Measurements from ENCODE around the gene SSR3. TPM values are rescaled to one million over a fixed set of nuclear protein-coding genes. Genes with fewer than 3 reads are reported as not detected.
"Not testable (repeated sequence)": the region's sequence is repeated elsewhere in the genome, so short reads cannot be mapped to it uniquely, and the experiment has no call there.

Gene SSR3
- total RNA-seq = 100 to 1,000 TPM; 139 to 143 TPM

DNA sequence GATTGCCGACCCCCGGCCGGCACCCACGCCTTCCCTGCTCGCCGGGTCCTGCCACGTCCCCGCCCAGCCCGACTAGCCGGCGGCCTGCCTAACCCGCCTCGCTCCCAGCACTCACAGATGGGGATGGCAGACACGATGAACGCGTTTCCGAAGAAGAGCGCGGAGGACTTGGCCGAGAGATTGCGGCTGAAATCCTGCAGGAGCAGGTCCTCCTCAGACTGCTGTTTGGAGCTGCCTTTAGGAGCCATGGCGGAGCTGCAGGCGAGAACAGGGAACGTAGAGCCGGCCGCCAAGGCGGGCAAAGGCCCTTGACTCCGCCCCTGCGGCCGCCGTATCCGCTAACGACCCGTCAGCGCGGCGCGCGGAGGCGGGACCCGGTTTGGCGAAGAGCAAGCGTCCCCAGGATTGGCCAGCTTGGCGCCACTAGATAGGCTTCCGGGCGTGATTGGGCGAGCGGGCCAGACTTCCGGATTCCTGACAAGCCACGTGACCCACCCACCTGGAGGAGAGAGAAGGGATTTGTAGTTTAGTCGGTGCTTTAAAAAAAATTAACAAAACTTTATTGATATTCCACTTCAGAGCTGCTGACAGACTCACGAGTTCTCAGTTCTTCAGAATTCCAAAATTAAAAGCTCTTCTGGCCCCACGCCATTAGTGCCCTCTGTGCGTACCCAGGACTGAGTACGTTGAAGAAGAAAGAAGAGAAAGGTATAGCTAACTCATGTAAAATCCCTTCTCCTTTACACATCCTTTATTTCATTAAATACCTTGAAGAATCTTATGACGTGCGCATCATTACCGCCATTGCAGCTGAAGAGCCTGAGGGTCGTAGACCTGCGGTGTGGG is at the start of gene SSR3:
SSR3 (minus strand) TSS at position 276 of the 846 bp plus-strand sequence; CDS start at position 248, 28 bp downstream.
- peaks cover 35% of the 10 kb centered on the region for H3K36me3 Mint-ChIP-seq (ENCODE audit: low read depth)
- no peaks in the 10 kb centered on the region for H3K27me3 Mint-ChIP-seq
- ChIA-PET POLR2A (interaction anchor here (0.6 to 0.9 kb wide), 2 partner anchors 121 to 538 kb away, joined by 3 to 5 read pairs; no protein-coding TSS in a partner anchor), CTCF (interaction anchor here (0.6 to 3.2 kb wide), 21 partner anchors 9 to 749 kb away, joined by 3 to 12 read pairs (median 4); partner anchors contain the start of genes C3orf33 and TIPARP)
- peak within 1 kb of the TSS; percentile 93 for H3K27ac Mint-ChIP-seq
- peaks cover 47% of the 10 kb centered on the region for H3K4me1 Mint-ChIP-seq
- H3K4me3 Mint-ChIP-seq = peak within 1 kb of the TSS; percentile 95
- DNase-seq = peak; percentile 99
- H3K9me3 Mint-ChIP-seq = no peaks in the 10 kb centered on the region

DNA sequence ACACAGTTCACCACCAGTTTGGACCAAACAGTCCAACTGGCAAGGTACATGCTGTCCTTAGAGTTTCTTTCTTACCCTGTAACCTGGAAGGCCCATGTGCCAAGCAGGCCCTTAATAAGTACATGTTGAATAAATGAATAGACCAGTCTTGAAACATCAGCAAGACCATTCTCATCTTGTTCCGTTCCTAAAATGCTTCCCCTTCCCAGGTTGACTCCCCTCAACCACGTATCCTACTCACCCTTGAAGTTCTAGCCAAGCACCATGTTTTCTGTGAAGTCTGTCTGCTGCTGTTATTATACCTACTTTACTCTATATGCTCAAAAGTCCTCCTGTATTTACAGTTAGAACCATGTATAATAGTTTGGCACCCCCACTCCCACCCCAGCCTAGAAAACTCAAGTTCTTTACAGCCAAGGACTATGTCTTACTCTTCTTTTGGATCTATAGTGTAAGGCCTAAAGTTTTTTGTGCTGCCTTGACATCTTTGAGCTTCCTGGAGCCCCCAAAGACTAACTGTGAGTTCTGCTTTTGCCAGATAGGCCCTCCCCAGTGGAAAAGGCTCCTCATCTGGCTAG is 49.2 kb upstream of the SSR3 start:
- H3K4me1 Mint-ChIP-seq = peaks cover 40% of the 10 kb centered on the region
- H3K27ac Mint-ChIP-seq = no peak overlapping the region
- H3K27me3 Mint-ChIP-seq = peaks cover 31% of the 10 kb centered on the region
- no peaks in the 10 kb centered on the region for H3K36me3 Mint-ChIP-seq (ENCODE audit: low read depth)
- ChIA-PET CTCF (no interaction called here), POLR2A (no interaction called here)
- DNase-seq = no peak
- no peaks in the 10 kb centered on the region for H3K9me3 Mint-ChIP-seq
- no peak overlapping the region for H3K4me3 Mint-ChIP-seq

DNA sequence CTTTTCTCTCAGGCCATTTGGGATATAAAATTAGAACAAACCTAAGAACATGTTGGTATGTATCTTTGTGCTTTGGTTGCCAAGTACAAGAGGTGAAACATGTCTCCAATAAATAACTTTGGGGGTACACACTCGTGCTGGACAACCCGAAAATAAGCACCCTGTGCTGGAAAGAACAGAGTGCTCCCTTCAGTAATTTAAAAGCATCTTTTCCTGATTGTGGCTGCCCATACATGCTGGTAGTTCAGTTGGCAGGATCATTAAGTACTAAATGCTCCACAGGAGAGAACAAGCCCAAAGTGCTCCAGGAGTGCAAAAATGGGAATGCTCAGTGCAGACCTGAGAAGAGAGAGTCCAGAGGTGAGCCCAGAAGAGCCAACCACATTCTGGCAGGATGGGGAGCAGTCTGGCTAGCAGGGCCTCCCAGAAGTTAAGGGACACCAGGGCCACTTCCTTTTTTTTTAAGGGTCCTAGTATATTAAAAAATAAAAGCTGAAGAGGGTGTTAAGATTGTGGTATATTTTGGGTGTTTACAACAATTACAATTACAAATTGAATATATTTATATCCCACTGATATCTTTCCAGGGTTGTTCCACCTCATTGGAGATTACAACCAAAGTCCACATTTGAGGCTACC is 48.6 kb upstream of the SSR3 start:
- Mint-ChIP-seq H3K4me3 (no peak overlapping the region), H3K27ac (no peak overlapping the region), H3K4me1 (peaks cover 34% of the 10 kb centered on the region), H3K9me3 (no peaks in the 10 kb centered on the region), H3K27me3 (peaks cover 24% of the 10 kb centered on the region), H3K36me3 (ENCODE audit: low read depth) (no peaks in the 10 kb centered on the region)
- DNase-seq = no peak
- CTCF ChIA-PET = interaction anchor here (1.5 kb wide), 1 partner anchor 15 kb away, joined by 3 read pairs; no protein-coding TSS in a partner anchor
- POLR2A ChIA-PET = no interaction called here

DNA sequence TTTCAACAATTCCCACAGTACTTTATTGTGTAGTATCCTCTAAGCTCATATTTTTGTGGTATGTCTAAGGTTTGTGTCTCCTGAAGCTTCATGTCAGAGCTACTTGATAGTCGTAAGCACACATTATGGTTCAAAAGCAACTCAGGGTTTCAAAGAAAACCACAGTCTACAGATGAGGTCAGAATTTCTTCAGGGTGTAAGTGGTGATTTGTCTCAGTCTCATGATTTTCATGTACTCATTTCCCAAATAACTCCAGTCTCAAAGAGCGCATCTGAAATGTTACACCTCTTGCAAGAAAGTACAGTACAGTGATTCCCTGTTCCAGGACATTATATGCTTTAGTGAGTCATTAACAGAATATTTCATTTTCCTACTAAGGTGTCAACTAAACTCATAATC is 47.5 kb upstream of the SSR3 start:
- no peaks in the 10 kb centered on the region for H3K9me3 Mint-ChIP-seq
- H3K4me3 Mint-ChIP-seq = no peak overlapping the region
- DNase-seq = peak; percentile 25
- no peaks in the 10 kb centered on the region for H3K36me3 Mint-ChIP-seq (ENCODE audit: low read depth)
- ChIA-PET POLR2A (no interaction called here), CTCF (interaction anchor here (1.5 to 1.9 kb wide), 3 partner anchors 14 to 47 kb away, joined by 3 to 5 read pairs (median 3); partner anchors contain the start of gene SSR3)
- peak overlapping the region; percentile 17 for H3K27ac Mint-ChIP-seq
- peaks cover 30% of the 10 kb centered on the region for H3K4me1 Mint-ChIP-seq
- peaks cover 18% of the 10 kb centered on the region for H3K27me3 Mint-ChIP-seq

DNA sequence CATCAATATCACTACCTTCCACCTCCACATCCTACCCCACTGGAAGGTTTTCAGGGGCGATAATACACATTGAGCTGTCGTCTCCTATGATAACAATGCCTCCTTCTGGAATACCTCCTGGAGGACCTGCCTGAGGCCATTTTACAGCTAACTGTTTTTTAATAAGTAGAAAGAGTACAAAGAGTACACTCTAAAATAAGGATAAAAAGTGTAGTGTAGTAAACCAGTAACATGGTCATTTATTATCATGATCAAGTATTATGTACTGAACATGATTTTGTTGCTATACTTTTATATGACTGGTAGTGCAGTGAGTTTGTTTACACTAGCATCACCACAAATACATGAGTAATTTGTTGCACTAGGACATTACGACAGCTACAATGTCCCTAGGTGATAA is 46.6 kb upstream of the SSR3 start:
- Mint-ChIP-seq H3K27me3 (peaks cover 23% of the 10 kb centered on the region), H3K27ac (no peak overlapping the region), H3K4me1 (peaks cover 26% of the 10 kb centered on the region), H3K9me3 (no peaks in the 10 kb centered on the region), H3K36me3 (ENCODE audit: low read depth) (no peaks in the 10 kb centered on the region), H3K4me3 (no peak overlapping the region)
- ChIA-PET CTCF (interaction anchor here (1.6 to 1.9 kb wide), 2 partner anchors 25 to 46 kb away, joined by 3 to 5 read pairs; partner anchors contain the start of gene SSR3), POLR2A (no interaction called here)
- DNase-seq = no peak

DNA sequence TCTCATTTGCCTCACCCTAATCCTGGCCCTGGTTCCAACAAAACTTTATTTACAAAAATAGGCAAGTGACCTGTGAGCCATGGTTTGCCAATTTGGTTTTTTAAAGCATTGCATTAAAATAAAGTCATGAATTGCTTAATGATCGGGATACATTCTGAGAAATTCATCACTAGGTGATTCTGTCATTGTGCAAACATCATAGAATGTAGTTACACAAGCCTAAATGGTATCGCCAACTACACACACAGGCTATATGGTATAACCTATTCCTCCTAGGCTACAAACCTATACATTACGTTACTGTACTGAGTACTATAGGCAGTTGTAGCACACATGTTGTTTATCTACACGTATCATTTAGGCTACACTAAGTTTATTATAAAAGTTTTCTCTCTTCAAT is 45.9 kb upstream of the SSR3 start:
- Mint-ChIP-seq H3K4me3 (no peak overlapping the region), H3K9me3 (no peaks in the 10 kb centered on the region), H3K27me3 (peaks cover 24% of the 10 kb centered on the region), H3K36me3 (ENCODE audit: low read depth) (no peaks in the 10 kb centered on the region), H3K4me1 (peaks cover 21% of the 10 kb centered on the region), H3K27ac (no peak overlapping the region)
- POLR2A ChIA-PET = no interaction called here
- DNase-seq = no peak
- CTCF ChIA-PET = interaction anchor here (1.3 to 1.9 kb wide), 3 partner anchors 26 to 46 kb away, joined by 3 to 5 read pairs (median 3); partner anchors contain the start of gene SSR3

DNA sequence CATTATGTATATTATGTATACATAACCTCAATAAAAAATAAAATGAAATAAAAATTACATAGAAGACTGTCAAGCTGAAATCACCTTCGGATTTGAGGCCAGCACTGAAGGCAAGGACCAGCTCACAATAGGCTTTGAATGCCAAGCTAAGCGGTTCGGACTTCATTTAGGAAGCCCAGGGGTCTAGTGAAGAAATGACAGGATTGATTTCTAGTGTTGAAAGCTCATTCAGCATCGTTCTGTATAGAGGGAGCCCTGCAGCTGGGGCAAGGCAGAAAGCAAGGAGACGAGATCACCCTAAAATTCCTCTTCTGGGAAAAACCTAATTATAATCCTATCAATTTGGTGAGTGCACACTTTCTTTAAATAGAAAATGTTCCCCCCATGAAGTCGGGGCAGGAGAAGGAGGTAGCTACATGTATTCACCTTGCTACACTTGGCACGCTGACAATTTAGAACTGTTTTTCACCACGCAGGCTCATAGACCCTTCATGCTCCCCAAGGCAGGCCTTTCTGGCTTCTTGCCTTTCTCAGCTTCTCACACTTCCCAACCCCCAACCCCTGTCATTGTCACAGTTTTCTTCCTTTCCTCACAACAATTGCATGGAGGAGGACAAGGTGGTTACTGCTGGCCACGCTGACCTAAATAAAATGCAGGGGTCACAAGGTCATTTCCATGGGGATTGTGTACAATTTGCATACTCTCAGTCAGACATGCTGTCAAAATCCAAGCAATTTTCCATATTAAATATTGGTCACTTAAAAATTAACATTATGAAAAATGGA is 44.4 kb upstream of the SSR3 start:
- DNase-seq = no peak
- Mint-ChIP-seq H3K27me3 (peaks cover 13% of the 10 kb centered on the region), H3K9me3 (no peaks in the 10 kb centered on the region), H3K4me3 (no peak overlapping the region), H3K4me1 (peaks cover 25% of the 10 kb centered on the region), H3K27ac (no peak overlapping the region), H3K36me3 (ENCODE audit: low read depth) (no peaks in the 10 kb centered on the region)
- ChIA-PET CTCF (interaction anchor here (1.0 to 1.4 kb wide), 4 partner anchors 42 to 538 kb away, joined by 3 read pairs; no protein-coding TSS in a partner anchor), POLR2A (no interaction called here)

DNA sequence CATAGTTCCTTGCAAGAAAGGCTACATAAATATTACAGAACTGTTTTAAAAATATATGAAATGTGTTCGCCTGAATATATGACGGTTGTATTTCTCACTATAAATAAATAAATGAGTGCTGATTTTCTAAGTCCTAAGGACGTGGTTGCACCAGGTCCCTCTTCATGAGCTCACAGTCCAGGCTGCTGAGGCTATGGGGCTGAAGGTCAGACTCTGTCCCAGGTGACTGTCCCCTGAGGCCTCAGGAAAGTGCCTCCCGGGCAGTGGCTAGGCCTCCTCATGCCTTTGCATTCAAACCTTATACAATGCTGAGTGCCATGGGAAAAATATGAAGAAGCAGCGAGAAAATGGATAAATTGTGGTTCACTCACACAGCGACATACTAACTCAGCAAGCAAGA is 43.5 kb upstream of the SSR3 start:
- H3K27ac Mint-ChIP-seq = no peak overlapping the region
- peaks cover 24% of the 10 kb centered on the region for H3K4me1 Mint-ChIP-seq
- H3K4me3 Mint-ChIP-seq = no peak overlapping the region
- CTCF ChIA-PET = interaction anchor here (0.6 to 1.9 kb wide), 4 partner anchors 10 to 539 kb away, joined by 3 to 8 read pairs (median 6); no protein-coding TSS in a partner anchor
- no peaks in the 10 kb centered on the region for H3K9me3 Mint-ChIP-seq
- peaks cover 13% of the 10 kb centered on the region for H3K27me3 Mint-ChIP-seq
- POLR2A ChIA-PET = no interaction called here
- no peaks in the 10 kb centered on the region for H3K36me3 Mint-ChIP-seq (ENCODE audit: low read depth)
- no peak for DNase-seq

DNA sequence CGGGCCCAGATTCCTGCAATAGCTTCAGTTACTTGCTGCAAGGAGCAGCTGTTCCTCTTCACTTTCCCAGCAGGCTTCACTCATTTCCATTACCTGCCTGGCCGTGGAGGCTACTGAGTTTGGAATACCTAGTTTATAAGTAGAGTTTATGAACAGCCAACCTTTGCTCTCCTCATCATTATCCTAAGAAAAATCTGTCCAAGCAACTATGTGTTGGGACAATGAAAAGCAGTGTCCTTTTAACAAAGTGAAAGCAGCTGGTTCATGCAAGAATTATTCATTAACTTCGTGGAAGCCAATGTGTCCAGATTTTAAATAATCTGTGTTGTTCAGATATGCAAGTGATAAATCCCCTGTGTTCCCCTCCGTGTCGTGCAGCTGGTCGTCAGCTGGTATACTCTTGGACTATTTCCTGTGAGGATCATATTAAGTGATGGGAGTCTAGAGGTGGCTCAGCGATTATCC is 39.3 kb upstream of the SSR3 start:
- CTCF ChIA-PET = no interaction called here
- H3K27me3 Mint-ChIP-seq = peaks cover 28% of the 10 kb centered on the region
- H3K36me3 Mint-ChIP-seq (ENCODE audit: low read depth) = no peaks in the 10 kb centered on the region
- DNase-seq = no peak
- POLR2A ChIA-PET = no interaction called here
- H3K4me1 Mint-ChIP-seq = peaks cover 11% of the 10 kb centered on the region
- peaks cover 2% of the 10 kb centered on the region for H3K9me3 Mint-ChIP-seq
- H3K27ac Mint-ChIP-seq = no peak overlapping the region
- H3K4me3 Mint-ChIP-seq = no peak overlapping the region

DNA sequence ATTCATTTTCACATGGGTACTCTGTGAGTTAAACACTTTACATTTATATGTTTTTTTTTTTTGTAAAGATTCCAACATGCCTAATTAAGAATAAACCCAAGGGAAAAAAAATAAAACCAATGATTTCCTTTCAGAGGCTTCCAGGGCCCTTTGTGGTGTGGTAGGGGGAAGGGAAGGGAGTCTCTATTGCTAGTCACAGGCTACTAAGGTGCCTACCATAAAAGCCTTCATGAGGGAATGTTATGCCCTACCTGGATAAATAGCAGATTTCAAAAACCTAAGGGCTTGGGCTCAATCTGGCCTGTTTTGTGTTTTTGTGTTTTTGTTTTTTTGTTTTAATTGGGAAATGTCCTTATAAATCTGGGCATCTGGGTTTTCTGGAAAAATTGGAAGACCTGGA is 38.9 kb upstream of the SSR3 start:
- Mint-ChIP-seq H3K4me3 (no peak overlapping the region), H3K4me1 (peaks cover 11% of the 10 kb centered on the region), H3K36me3 (ENCODE audit: low read depth) (no peaks in the 10 kb centered on the region), H3K27ac (no peak overlapping the region), H3K27me3 (peaks cover 28% of the 10 kb centered on the region), H3K9me3 (peaks cover 2% of the 10 kb centered on the region)
- ChIA-PET CTCF (no interaction called here), POLR2A (no interaction called here)
- DNase-seq = no peak

DNA sequence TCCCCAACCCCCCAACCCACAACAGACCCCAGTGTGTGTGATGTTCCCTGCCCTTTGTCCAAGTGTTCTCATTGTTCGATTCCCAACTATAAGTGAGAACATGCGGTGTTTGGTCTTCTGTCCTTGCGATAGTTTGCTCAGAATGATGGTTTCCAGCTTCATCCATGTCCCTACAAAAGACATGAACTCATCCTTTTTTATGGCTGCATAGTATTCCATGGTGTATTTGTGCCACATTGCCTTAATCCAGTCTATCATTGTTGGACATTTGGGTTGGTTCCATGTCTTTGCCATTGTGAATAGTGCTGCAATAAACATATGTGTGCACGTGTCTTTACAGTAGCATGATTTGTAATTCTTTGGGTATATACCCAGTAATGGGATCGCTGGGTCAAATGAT is 34.9 kb upstream of the SSR3 start:
- POLR2A ChIA-PET; H3K4me1 Mint-ChIP-seq; H3K4me3 Mint-ChIP-seq; H3K36me3 Mint-ChIP-seq (ENCODE audit: low read depth); DNase-seq; H3K9me3 Mint-ChIP-seq; H3K27ac Mint-ChIP-seq; CTCF ChIA-PET: not testable (repeated sequence)
- H3K27me3 Mint-ChIP-seq = peaks cover 19% of the 10 kb centered on the region

DNA sequence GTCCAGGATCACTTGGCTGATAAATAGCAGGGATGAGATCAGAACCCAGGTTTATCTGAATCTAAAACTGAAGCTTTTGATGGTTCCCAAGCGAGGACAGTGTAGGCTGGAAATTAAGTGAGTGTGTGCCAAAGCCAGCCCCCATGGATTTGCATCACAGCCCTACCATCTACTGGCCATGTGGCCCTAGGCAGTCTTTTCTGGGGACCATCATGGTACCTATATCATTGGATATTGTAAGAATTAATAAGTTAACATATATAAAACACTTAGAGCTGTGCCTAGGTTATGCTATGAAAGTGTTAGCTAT is 32.8 kb upstream of the SSR3 start:
- ChIA-PET CTCF (interaction anchor here (0.7 to 1.3 kb wide), 2 partner anchors 10 to 86 kb away, joined by 3 to 7 read pairs; no protein-coding TSS in a partner anchor), POLR2A (no interaction called here)
- Mint-ChIP-seq H3K27ac (no peak overlapping the region), H3K9me3 (peaks cover 2% of the 10 kb centered on the region), H3K36me3 (ENCODE audit: low read depth) (no peaks in the 10 kb centered on the region), H3K4me3 (no peak overlapping the region), H3K4me1 (peaks cover 10% of the 10 kb centered on the region), H3K27me3 (peaks cover 19% of the 10 kb centered on the region)
- DNase-seq = no peak
